ENCODE results near the gene MRPL45.
"Not testable (repeated sequence)": the region's sequence is repeated elsewhere in the genome, so short reads cannot be mapped to it uniquely, and the experiment has no call there.

DNA sequence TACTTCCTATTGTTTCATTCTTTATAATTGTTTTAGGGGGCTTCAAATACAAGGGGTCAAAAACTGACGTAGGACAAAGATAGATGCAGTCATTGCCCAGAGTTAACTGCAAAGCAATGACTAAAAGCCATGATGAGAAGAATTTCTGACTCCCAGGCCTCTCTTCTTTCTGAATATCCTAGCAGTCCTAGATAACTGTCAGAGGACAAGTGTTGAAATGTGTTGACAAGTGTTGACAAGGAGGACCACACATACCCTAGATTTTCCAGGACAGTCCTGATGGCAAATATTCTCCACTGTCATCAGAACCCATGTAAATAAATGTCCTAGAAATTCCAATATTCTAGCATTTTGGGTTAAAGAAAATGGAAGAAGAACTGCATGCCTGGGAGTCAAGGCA lies 27.9 kb upstream of the MRPL45 start:
- TF ChIP-seq, protein P1, sequence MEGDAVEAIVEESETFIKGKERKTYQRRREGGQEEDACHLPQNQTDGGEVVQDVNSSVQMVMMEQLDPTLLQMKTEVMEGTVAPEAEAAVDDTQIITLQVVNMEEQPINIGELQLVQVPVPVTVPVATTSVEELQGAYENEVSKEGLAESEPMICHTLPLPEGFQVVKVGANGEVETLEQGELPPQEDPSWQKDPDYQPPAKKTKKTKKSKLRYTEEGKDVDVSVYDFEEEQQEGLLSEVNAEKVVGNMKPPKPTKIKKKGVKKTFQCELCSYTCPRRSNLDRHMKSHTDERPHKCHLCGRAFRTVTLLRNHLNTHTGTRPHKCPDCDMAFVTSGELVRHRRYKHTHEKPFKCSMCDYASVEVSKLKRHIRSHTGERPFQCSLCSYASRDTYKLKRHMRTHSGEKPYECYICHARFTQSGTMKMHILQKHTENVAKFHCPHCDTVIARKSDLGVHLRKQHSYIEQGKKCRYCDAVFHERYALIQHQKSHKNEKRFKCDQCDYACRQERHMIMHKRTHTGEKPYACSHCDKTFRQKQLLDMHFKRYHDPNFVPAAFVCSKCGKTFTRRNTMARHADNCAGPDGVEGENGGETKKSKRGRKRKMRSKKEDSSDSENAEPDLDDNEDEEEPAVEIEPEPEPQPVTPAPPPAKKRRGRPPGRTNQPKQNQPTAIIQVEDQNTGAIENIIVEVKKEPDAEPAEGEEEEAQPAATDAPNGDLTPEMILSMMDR (IDR thresholded peaks at IDR 0.05; ENCODE audit: poor library complexity, severe bottlenecking): not testable (repeated sequence)
- not testable (repeated sequence) for TF ChIP-seq EP300 (conservative IDR thresholded peaks at IDR 0.05; ENCODE audit: poor library complexity, severe bottlenecking); POLR2AphosphoS5 (IDR thresholded peaks at IDR 0.05)
- TF ChIP-seq, protein P2, sequence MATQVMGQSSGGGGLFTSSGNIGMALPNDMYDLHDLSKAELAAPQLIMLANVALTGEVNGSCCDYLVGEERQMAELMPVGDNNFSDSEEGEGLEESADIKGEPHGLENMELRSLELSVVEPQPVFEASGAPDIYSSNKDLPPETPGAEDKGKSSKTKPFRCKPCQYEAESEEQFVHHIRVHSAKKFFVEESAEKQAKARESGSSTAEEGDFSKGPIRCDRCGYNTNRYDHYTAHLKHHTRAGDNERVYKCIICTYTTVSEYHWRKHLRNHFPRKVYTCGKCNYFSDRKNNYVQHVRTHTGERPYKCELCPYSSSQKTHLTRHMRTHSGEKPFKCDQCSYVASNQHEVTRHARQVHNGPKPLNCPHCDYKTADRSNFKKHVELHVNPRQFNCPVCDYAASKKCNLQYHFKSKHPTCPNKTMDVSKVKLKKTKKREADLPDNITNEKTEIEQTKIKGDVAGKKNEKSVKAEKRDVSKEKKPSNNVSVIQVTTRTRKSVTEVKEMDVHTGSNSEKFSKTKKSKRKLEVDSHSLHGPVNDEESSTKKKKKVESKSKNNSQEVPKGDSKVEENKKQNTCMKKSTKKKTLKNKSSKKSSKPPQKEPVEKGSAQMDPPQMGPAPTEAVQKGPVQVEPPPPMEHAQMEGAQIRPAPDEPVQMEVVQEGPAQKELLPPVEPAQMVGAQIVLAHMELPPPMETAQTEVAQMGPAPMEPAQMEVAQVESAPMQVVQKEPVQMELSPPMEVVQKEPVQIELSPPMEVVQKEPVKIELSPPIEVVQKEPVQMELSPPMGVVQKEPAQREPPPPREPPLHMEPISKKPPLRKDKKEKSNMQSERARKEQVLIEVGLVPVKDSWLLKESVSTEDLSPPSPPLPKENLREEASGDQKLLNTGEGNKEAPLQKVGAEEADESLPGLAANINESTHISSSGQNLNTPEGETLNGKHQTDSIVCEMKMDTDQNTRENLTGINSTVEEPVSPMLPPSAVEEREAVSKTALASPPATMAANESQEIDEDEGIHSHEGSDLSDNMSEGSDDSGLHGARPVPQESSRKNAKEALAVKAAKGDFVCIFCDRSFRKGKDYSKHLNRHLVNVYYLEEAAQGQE (IDR thresholded peaks at IDR 0.05; ENCODE audit: borderline replicate concordance): not testable (repeated sequence)

Data from neural cell (in vitro differentiated cells).